ENCODE measurements around the gene CARD19. TPM values are rescaled to one million over a fixed set of nuclear protein-coding genes. Genes with fewer than 3 reads are reported as not detected.

CARD19 gene
- total and polyA plus RNA-seq, 9 of the 15 experiments (the other 6 are each of a cell fraction or from before 2014, with no cell fraction given), result 0.90 to 34.9 (median 14.6) TPM

GRCh38 chr9:93137362-93137761, 41.3 kb downstream of the CARD19 start:
- intact Hi-C loops (cut with micrococcal nuclease) (no loop called here), in situ Hi-C loops (cut with MboI) (no loop called here)
- Histone ChIP-seq H3K36me3 (ENCODE audit: control insufficient read depth, insufficient read depth, low read length) (no peaks in the 10 kb centered on the region), H3K79me2 (ENCODE audit: control insufficient read depth, insufficient read depth, low read length) (no peaks in the 10 kb centered on the region; the same call in 2 of the 3 replicates), H3K4me1 (replicated peaks in 1 of 2; ENCODE audit: control insufficient read depth in 2 of 2, insufficient read depth in 2 of 2, low read length in 2 of 2) (peaks cover 16 to 42% of the 10 kb centered on the region in 2 experiments), H2AFZ (ENCODE audit: low read depth, low read length) (no peak overlapping the region), H3K9ac (ENCODE audit: insufficient read depth in 1 of 2, low read depth in 2 of 2, low read length in 2 of 2) (no peak overlapping the region), H3K9me3 (replicated peaks; ENCODE audit: control insufficient read depth, insufficient read depth, low read depth, low read length) (no peaks in the 10 kb centered on the region), H3K4me3 (no peak overlapping the region), H3K9me1 (ENCODE audit: control insufficient read depth, insufficient read depth, low read length) (no peaks in the 10 kb centered on the region), H4K20me1 (replicated peaks; ENCODE audit: control insufficient read depth, insufficient read depth, low read length) (no peaks in the 10 kb centered on the region), H3K4me2 (ENCODE audit: insufficient read depth, low read length) (no peak overlapping the region), H3K27me3 (ENCODE audit: control insufficient read depth in 2 of 2, insufficient read depth in 2 of 2, low read length in 2 of 2) (peaks cover 0 to 20% of the 10 kb centered on the region in 2 experiments; a peak in 2 of 5 replicates), H3K27ac (ENCODE audit: extremely low read depth, low read depth, low read length) (no peak overlapping the region)
- no peak for DNase-seq (ENCODE audit: extremely low read depth in 1 of 4, low spot score in 3 of 4)
- no peak for ATAC-seq
- TF ChIP-seq GTF2B (IDR thresholded peaks at IDR 0.05; ENCODE audit: extremely low read depth, insufficient read length), result no peak
- ChIA-PET POLR2A (interaction anchor here (1.1 kb wide), 1 partner anchor 15 kb away, joined by 3 read pairs; no protein-coding TSS in a partner anchor), CTCF (ENCODE audit: low intra/inter-chr PET ratio) (no interaction called here)
- whole genome bisulfite sequencing (ENCODE audit: insufficient coverage, low coverage, missing lambda C conversion rate), result 14% methylated on average over 6 of the region's 11 CpGs
- BruUV-seq (replicated peaks), result no TSS peak
- no peak for FAIRE-seq

- no peak overlapping the region for H3K4me2 ChIP-seq (ENCODE audit: insufficient read depth, low read length)
- no peaks in the 10 kb centered on the region for H3K9me1 ChIP-seq (ENCODE audit: control insufficient read depth, insufficient read depth, low read length)
- no peaks in the 10 kb centered on the region for H3K36me3 ChIP-seq (ENCODE audit: control insufficient read depth, insufficient read depth, low read length)
- ATAC-seq, result no peak
- H3K4me1 ChIP-seq (replicated peaks in 1 of 2; ENCODE audit: control insufficient read depth in 2 of 2, insufficient read depth in 2 of 2, low read length in 2 of 2), result peaks cover 9 to 33% of the 10 kb centered on the region in 2 experiments; a peak in 4 of 5 replicates
- intact Hi-C loops (cut with micrococcal nuclease), result no loop called here
- no peak overlapping the region for H3K4me3 ChIP-seq
- FAIRE-seq, result no peak
- BruUV-seq (replicated peaks), result no TSS peak
- CTCF ChIA-PET (ENCODE audit: low intra/inter-chr PET ratio), result no interaction called here
- 42% methylated on average over 7 of the region's 7 CpGs for WGBS (ENCODE audit: insufficient coverage, low coverage, missing lambda C conversion rate)
- no peaks in the 10 kb centered on the region; the same call in 2 of the 3 replicates for H3K79me2 ChIP-seq (ENCODE audit: control insufficient read depth, insufficient read depth, low read length)
- DNase-seq (ENCODE audit: extremely low read depth in 1 of 4, low spot score in 3 of 4), result no peak
- POLR2A ChIA-PET, result interaction anchor here (0.6 to 1.1 kb wide), 2 partner anchors 16 to 21 kb away, joined by 3 read pairs; no protein-coding TSS in a partner anchor
- no peak overlapping the region for H3K27ac ChIP-seq (ENCODE audit: extremely low read depth, low read depth, low read length)
- H2AFZ ChIP-seq (ENCODE audit: low read depth, low read length), result no peak overlapping the region
- no peaks in the 10 kb centered on the region for H3K9me3 ChIP-seq (replicated peaks; ENCODE audit: control insufficient read depth, insufficient read depth, low read depth, low read length)
- no peaks in the 10 kb centered on the region for H4K20me1 ChIP-seq (replicated peaks; ENCODE audit: control insufficient read depth, insufficient read depth, low read length)
- peaks cover 0 to 24% of the 10 kb centered on the region in 2 experiments; a peak in 2 of 5 replicates for H3K27me3 ChIP-seq (ENCODE audit: control insufficient read depth in 2 of 2, insufficient read depth in 2 of 2, low read length in 2 of 2)
- in situ Hi-C loops (cut with MboI), result no loop called here
- H3K9ac ChIP-seq (ENCODE audit: insufficient read depth in 1 of 2, low read depth in 2 of 2, low read length in 2 of 2), result no peak overlapping the region
- TF ChIP-seq TOE1 (IDR thresholded peaks at IDR 0.05; ENCODE audit: borderline replicate concordance) (no peak), TOE1 (CRISPR knock-in tag; IDR thresholded peaks at IDR 0.05; ENCODE audit: borderline replicate concordance, low read depth) (no peak), TAF7 (tag; IDR thresholded peaks at IDR 0.05) (no peak), ZNF79 (CRISPR knock-in tag; IDR thresholded peaks at IDR 0.05; ENCODE audit: low read depth) (no peak), ZNF395 (CRISPR knock-in tag; IDR thresholded peaks at IDR 0.05) (no peak), NR4A1 (CRISPR knock-in tag; IDR thresholded peaks at IDR 0.05) (no peak), NR4A1 (tag; IDR thresholded peaks at IDR 0.05) (no peak), KDM1A (IDR thresholded peaks at IDR 0.05) (peak; percentile 40 to 43; a peak in 1 of 4 replicates), KLF1 (tag; IDR thresholded peaks at IDR 0.05) (no peak), RCOR1 (IDR thresholded peaks at IDR 0.05; ENCODE audit: borderline replicate concordance in 1 of 2, low read depth in 2 of 2, low read length in 2 of 2) (peak in 1 of 2 experiments; percentile 28; a peak in 1 of 4 replicates), MYBL2 (IDR thresholded peaks at IDR 0.05; ENCODE audit: low read depth) (no peak), MYBL2 (CRISPR knock-in tag; IDR thresholded peaks at IDR 0.05; ENCODE audit: borderline replicate concordance) (no peak)
Observed at GRCh38 chr9:93138171-93138764, 42.3 kb downstream of the CARD19 start.

All from K562 (cell line).